ENCODE data around the gene EDEM1. TPM values are rescaled to one million over a fixed set of nuclear protein-coding genes. Genes with fewer than 3 reads are reported as not detected.

The EDEM1 gene
- total and polyA plus RNA-seq, 2 donors (not counting 1 experiment from before 2014, with no cell fraction given): 58.3 to 167 TPM

DNA sequence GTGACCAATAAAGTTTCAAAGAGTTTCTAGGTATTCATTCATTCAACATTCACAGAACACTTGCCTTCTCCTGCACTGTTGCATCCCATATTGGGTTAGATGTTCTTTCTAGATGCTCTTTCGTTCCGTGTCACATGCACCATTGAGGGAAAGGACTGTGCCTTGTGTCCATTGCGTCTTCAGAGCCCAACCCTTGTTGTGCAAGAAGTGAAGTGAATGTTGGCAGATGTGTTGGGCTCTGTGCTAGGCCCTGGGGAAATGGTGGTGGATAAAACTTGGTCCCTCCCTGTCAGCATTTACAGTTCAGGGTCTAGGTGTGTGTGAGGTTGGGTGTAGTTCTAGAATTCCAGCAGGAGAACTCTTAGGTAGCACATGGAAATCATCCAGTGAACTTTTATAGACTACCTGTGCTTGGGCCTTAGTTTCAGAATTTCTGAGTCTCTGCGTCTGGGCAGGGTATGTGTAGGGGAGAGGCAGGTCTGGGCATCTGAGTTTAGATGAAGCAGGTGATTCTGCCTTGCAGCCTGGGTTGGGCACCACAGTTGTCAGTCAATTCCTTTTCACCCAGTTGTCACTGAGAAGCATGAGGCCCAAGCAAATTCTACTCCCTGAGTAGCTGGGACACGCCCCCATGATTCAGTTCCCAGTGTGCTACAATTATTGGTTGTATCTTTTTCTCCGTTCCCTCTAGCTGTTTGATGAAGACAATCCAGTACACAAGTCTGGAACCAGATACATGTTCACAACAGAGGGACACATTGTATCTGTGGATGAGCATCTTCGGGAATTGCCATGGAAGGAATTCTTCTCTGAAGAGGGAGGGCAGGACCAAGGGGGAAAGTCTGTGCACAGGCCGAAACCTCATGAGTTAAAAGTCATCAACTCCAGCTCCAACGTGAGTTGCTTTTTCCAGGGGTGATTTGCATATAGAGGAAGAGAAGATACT is 25.4 kb downstream of the EDEM1 start:
- intact Hi-C loops (cut with micrococcal nuclease): no loop called here
- no peak overlapping the region for H2AFZ ChIP-seq (ENCODE audit: insufficient read depth, low read depth, low read length, poor library complexity, severe bottlenecking)
- H3K27me3 Mint-ChIP-seq: no peaks in the 10 kb centered on the region
- H3K79me2 ChIP-seq (ENCODE audit: control insufficient read depth, insufficient read depth, low read length): peaks cover 11% of the 10 kb centered on the region
- no peak overlapping the region for H3K27ac ChIP-seq (ENCODE audit: low read length in 2 of 2)
- H3K4me1 Mint-ChIP-seq: no peaks in the 10 kb centered on the region
- DNase-seq (no peak), ATAC-seq (ENCODE audit: low read depth) (no peak)
- H3K4me2 ChIP-seq (replicated peaks; ENCODE audit: low read depth, low read length, poor library complexity, severe bottlenecking): no peak overlapping the region
- WGBS (ENCODE audit: insufficient coverage): 99% methylated on average over 8 of the region's 9 CpGs
- POLR2A ChIA-PET: no interaction called here
- TF ChIP-seq, protein P1, sequence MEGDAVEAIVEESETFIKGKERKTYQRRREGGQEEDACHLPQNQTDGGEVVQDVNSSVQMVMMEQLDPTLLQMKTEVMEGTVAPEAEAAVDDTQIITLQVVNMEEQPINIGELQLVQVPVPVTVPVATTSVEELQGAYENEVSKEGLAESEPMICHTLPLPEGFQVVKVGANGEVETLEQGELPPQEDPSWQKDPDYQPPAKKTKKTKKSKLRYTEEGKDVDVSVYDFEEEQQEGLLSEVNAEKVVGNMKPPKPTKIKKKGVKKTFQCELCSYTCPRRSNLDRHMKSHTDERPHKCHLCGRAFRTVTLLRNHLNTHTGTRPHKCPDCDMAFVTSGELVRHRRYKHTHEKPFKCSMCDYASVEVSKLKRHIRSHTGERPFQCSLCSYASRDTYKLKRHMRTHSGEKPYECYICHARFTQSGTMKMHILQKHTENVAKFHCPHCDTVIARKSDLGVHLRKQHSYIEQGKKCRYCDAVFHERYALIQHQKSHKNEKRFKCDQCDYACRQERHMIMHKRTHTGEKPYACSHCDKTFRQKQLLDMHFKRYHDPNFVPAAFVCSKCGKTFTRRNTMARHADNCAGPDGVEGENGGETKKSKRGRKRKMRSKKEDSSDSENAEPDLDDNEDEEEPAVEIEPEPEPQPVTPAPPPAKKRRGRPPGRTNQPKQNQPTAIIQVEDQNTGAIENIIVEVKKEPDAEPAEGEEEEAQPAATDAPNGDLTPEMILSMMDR (IDR thresholded peaks at IDR 0.05): no peak
- no peak for TF ChIP-seq EZH2 (IDR thresholded peaks at IDR 0.05; ENCODE audit: borderline replicate concordance, insufficient read depth, low read depth, low read length, poor library complexity, severe bottlenecking)
- no peaks in the 10 kb centered on the region for H3K9me3 ChIP-seq (ENCODE audit: control extremely low read depth in 1 of 3, control insufficient read depth in 2 of 3, insufficient read depth in 1 of 3, low read length in 2 of 3)
- CTCF ChIA-PET: interaction anchor here (0.9 to 1.4 kb wide), 3 partner anchors 21 to 76 kb away, joined by 3 to 4 read pairs (median 3); no protein-coding TSS in a partner anchor
- H3K9me3 Mint-ChIP-seq (ENCODE audit: insufficient read depth): no peaks in the 10 kb centered on the region
- no peaks in the 10 kb centered on the region for H3K27me3 ChIP-seq (replicated peaks in 1 of 4; ENCODE audit: control extremely low read depth in 1 of 4, control insufficient read depth in 3 of 4, insufficient read depth in 4 of 4, low read length in 3 of 4)
- H3K4me3 ChIP-seq (ENCODE audit: control extremely low read depth in 1 of 5, extremely low read depth in 1 of 5, insufficient read depth in 1 of 5, low read depth in 2 of 5, low read length in 4 of 5): no peak overlapping the region
- H3K27ac Mint-ChIP-seq: peak overlapping the region; percentile 34
- no peaks in the 10 kb centered on the region for H3K4me1 ChIP-seq (ENCODE audit: control insufficient read depth in 2 of 2, insufficient read depth in 2 of 2, low read length in 2 of 2)
- peaks cover 51% of the 10 kb centered on the region for H4K20me1 ChIP-seq (ENCODE audit: control insufficient read depth, insufficient read depth, low read length, poor library complexity, severe bottlenecking)
- H3K4me3 Mint-ChIP-seq: no peak overlapping the region
- H3K9ac ChIP-seq (ENCODE audit: low read length): no peak overlapping the region
- peaks cover 15 to 98% of the 10 kb centered on the region in 2 experiments for H3K36me3 ChIP-seq (replicated peaks in 1 of 2; ENCODE audit: control extremely low read depth in 1 of 2, control insufficient read depth in 1 of 2, extremely low read depth in 1 of 2, insufficient read depth in 2 of 2, low read length in 1 of 2)

DNA sequence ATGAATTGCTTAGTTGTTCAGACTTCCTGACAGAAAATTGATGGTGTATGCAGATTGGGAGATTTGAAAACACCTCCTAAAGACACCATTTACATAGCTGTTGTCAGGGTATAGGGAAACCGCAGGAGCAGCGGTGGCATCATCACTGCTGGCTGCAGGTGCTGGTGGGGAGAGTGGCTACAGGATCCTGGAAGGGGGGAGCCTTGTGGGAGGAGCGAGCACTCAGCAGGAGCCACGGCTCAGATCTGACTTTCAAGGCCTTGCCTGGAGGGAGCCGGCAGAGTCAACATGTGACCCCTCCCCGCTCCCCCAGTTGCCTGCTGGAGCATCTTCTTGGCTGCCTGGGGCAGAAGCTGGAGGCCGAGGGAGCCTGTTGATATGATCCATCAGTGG is 26.1 kb downstream of the EDEM1 start:
- peaks cover 9% of the 10 kb centered on the region for H3K79me2 ChIP-seq (ENCODE audit: control insufficient read depth, insufficient read depth, low read length)
- ChIA-PET POLR2A (no interaction called here), CTCF (interaction anchor here (0.9 to 1.4 kb wide), 3 partner anchors 20 to 77 kb away, joined by 3 to 4 read pairs (median 3); no protein-coding TSS in a partner anchor)
- H3K9me3 ChIP-seq (ENCODE audit: control extremely low read depth in 1 of 3, control insufficient read depth in 2 of 3, insufficient read depth in 1 of 3, low read length in 2 of 3): no peaks in the 10 kb centered on the region
- TF ChIP-seq EZH2 (IDR thresholded peaks at IDR 0.05; ENCODE audit: borderline replicate concordance, insufficient read depth, low read depth, low read length, poor library complexity, severe bottlenecking): no peak
- no peak overlapping the region for H3K9ac ChIP-seq (ENCODE audit: low read length)
- no peak for ATAC-seq (ENCODE audit: low read depth)
- no peak for DNase-seq
- H3K4me1 ChIP-seq (ENCODE audit: control insufficient read depth in 2 of 2, insufficient read depth in 2 of 2, low read length in 2 of 2): no peaks in the 10 kb centered on the region
- H3K27me3 ChIP-seq (replicated peaks in 1 of 4; ENCODE audit: control extremely low read depth in 1 of 4, control insufficient read depth in 3 of 4, insufficient read depth in 4 of 4, low read length in 3 of 4): no peaks in the 10 kb centered on the region
- Mint-ChIP-seq H3K4me3 (no peak overlapping the region), H3K27me3 (no peaks in the 10 kb centered on the region), H3K9me3 (ENCODE audit: insufficient read depth) (no peaks in the 10 kb centered on the region), H3K4me1 (no peaks in the 10 kb centered on the region), H3K27ac (no peak overlapping the region)
- no peak overlapping the region for H3K27ac ChIP-seq (ENCODE audit: low read length in 2 of 2)
- intact Hi-C loops (cut with micrococcal nuclease): no loop called here
- no peak overlapping the region for H3K4me3 ChIP-seq (ENCODE audit: control extremely low read depth in 1 of 5, extremely low read depth in 1 of 5, insufficient read depth in 1 of 5, low read depth in 2 of 5, low read length in 4 of 5)
- peaks cover 47% of the 10 kb centered on the region for H4K20me1 ChIP-seq (ENCODE audit: control insufficient read depth, insufficient read depth, low read length, poor library complexity, severe bottlenecking)
- H3K4me2 ChIP-seq (replicated peaks; ENCODE audit: low read depth, low read length, poor library complexity, severe bottlenecking): no peak overlapping the region
- 100% methylated on average over 5 of the region's 7 CpGs for WGBS (ENCODE audit: insufficient coverage)
- peaks cover 15 to 98% of the 10 kb centered on the region in 2 experiments for H3K36me3 ChIP-seq (replicated peaks in 1 of 2; ENCODE audit: control extremely low read depth in 1 of 2, control insufficient read depth in 1 of 2, extremely low read depth in 1 of 2, insufficient read depth in 2 of 2, low read length in 1 of 2)
- no peak overlapping the region for H2AFZ ChIP-seq (ENCODE audit: insufficient read depth, low read depth, low read length, poor library complexity, severe bottlenecking)

Data from B cell (primary cell).